ENCODE measurements around the gene RAC3. TPM values are rescaled to one million over a fixed set of nuclear protein-coding genes. Genes with fewer than 3 reads are reported as not detected.

Gene RAC3
- total and polyA plus RNA-seq, 9 of the 15 experiments (the other 6 are each of a cell fraction or from before 2014, with no cell fraction given) = 0.23 to 292 (median 118) TPM

DNA sequence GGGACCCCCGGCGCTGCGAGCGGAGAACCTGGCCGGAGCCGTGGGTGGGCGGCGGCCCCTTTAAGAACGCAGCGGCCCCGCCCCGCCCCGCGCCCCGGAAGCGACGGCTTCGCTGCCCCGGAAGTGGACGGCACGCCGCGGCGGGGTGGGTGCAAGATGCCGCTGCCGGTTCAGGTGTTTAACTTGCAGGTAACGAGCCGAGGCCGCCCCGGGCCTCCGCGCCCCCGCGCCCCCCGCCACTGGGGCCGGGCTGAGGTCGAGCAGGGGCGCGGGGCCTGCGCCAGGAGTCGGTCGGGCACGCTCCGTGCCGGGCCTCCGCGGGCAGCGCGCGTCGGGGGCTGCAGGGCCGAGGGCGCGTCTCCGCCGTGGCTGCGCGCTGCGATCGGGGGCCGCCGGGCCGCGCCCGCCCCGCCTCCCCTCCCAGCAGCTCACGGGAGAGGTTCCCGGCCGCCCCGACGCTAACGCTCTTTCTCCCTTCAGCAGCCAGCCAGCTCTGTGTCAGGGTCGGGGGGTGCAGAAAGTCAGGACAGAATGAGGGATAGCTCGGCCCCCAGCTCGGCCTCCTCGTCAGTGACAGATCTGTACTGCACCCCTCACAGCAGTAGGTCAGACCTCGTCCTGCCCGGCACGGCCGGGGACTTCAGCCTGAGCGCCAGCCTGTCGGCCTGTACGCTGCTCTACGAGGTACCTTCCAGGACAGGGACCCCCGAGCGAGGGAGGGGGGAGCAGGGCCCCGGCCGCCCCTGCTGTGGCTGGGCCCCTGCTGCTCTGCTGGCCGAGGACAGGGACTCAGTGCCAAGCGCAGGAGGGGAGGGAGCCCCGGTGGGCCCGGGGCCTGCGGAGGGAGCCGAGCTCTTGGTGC is 20.5 kb downstream of the RAC3 start, which contains the start of the genes GPS1 and RFNG (continued):
- TF ChIP-seq, protein P1, sequence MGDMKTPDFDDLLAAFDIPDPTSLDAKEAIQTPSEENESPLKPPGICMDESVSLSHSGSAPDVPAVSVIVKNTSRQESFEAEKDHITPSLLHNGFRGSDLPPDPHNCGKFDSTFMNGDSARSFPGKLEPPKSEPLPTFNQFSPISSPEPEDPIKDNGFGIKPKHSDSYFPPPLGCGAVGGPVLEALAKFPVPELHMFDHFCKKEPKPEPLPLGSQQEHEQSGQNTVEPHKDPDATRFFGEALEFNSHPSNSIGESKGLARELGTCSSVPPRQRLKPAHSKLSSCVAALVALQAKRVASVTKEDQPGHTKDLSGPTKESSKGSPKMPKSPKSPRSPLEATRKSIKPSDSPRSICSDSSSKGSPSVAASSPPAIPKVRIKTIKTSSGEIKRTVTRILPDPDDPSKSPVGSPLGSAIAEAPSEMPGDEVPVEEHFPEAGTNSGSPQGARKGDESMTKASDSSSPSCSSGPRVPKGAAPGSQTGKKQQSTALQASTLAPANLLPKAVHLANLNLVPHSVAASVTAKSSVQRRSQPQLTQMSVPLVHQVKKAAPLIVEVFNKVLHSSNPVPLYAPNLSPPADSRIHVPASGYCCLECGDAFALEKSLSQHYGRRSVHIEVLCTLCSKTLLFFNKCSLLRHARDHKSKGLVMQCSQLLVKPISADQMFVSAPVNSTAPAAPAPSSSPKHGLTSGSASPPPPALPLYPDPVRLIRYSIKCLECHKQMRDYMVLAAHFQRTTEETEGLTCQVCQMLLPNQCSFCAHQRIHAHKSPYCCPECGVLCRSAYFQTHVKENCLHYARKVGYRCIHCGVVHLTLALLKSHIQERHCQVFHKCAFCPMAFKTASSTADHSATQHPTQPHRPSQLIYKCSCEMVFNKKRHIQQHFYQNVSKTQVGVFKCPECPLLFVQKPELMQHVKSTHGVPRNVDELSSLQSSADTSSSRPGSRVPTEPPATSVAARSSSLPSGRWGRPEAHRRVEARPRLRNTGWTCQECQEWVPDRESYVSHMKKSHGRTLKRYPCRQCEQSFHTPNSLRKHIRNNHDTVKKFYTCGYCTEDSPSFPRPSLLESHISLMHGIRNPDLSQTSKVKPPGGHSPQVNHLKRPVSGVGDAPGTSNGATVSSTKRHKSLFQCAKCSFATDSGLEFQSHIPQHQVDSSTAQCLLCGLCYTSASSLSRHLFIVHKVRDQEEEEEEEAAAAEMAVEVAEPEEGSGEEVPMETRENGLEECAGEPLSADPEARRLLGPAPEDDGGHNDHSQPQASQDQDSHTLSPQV (IDR thresholded peaks at IDR 0.05) = peak; percentile 37; the same call in 1 of the 2 replicates
- no peak for TF ChIP-seq NELFE (IDR thresholded peaks at IDR 0.05; ENCODE audit: insufficient read depth, insufficient read length)
- no peak for TF ChIP-seq ZNF551 (CRISPR knock-in tag; IDR thresholded peaks at IDR 0.05)
- peak; percentile 87; the same call in 1 of the 2 replicates for TF ChIP-seq GATAD2B (IDR thresholded peaks at IDR 0.05; ENCODE audit: borderline replicate concordance)
- TF ChIP-seq NCOA6 (IDR thresholded peaks at IDR 0.05) = no peak
- TF ChIP-seq RBFOX2 (IDR thresholded peaks at IDR 0.05; ENCODE audit: low read depth, low read length) = peak; percentile 50
- no peak for TF ChIP-seq RBM14 (IDR thresholded peaks at IDR 0.05; ENCODE audit: borderline replicate concordance, insufficient read depth, low read depth, low read length)
- TF ChIP-seq RBBP5 (IDR thresholded peaks at IDR 0.05; ENCODE audit: borderline replicate concordance, insufficient read depth, low read length, poor library complexity, severe bottlenecking) = peak; percentile 72
- TF ChIP-seq LEF1 (IDR thresholded peaks at IDR 0.05) = no peak
- TF ChIP-seq, protein P2, sequence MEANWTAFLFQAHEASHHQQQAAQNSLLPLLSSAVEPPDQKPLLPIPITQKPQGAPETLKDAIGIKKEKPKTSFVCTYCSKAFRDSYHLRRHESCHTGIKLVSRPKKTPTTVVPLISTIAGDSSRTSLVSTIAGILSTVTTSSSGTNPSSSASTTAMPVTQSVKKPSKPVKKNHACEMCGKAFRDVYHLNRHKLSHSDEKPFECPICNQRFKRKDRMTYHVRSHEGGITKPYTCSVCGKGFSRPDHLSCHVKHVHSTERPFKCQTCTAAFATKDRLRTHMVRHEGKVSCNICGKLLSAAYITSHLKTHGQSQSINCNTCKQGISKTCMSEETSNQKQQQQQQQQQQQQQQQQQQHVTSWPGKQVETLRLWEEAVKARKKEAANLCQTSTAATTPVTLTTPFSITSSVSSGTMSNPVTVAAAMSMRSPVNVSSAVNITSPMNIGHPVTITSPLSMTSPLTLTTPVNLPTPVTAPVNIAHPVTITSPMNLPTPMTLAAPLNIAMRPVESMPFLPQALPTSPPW (CRISPR knock-in tag; IDR thresholded peaks at IDR 0.05) = peak; percentile 86
- peak; percentile 85; the same call in 1 of the 2 replicates for TF ChIP-seq GABPB1 (CRISPR knock-in tag; IDR thresholded peaks at IDR 0.05)
- TF ChIP-seq DMBX1 (CRISPR knock-in tag; IDR thresholded peaks at IDR 0.05; ENCODE audit: borderline replicate concordance) = no peak
- peak; percentile 96 for TF ChIP-seq CXXC5 (CRISPR knock-in tag; IDR thresholded peaks at IDR 0.05)
- no peak for TF ChIP-seq BCL6 (CRISPR knock-in tag; IDR thresholded peaks at IDR 0.05)
- no peak for TF ChIP-seq POLR2AphosphoS2 (IDR thresholded peaks at IDR 0.05; ENCODE audit: low read length)

All from K562 (cell line).